ENCODE data around the gene AFTPH. TPM values are rescaled to one million over a fixed set of nuclear protein-coding genes. Genes with fewer than 3 reads are reported as not detected.

Gene AFTPH
- total RNA-seq, 1 donor from 2014 or later, result 16.0 TPM

- FAIRE-seq, result no peak
- H3K36me3 Mint-ChIP-seq (ENCODE audit: low read depth, unreplicated experiment), result peaks cover 9% of the 10 kb centered on the region
- H4K20me1 ChIP-seq (ENCODE audit: insufficient read depth, low read length), result peaks cover 86% of the 10 kb centered on the region
Measured at GRCh38 chr2:64640153-64641044, 116.3 kb downstream of the AFTPH start.

GRCh38 chr2:64641599-64641998 lies 117.5 kb downstream of the AFTPH start:
- Histone ChIP-seq H3K9ac (ENCODE audit: low read length) (no peak overlapping the region), H3K4me2 (ENCODE audit: low read length) (no peak overlapping the region), H4K20me1 (ENCODE audit: insufficient read depth, low read length) (peaks cover 82% of the 10 kb centered on the region), H3K9me3 (ENCODE audit: insufficient read depth, low read depth, low read length) (no peaks in the 10 kb centered on the region), H3K79me2 (ENCODE audit: insufficient read depth, low read length) (peaks cover 99% of the 10 kb centered on the region), H3K27me3 (ENCODE audit: insufficient read depth, low read length) (no peaks in the 10 kb centered on the region), H3K4me3 (ENCODE audit: insufficient read depth, low read depth, low read length) (no peak overlapping the region), H3K36me3 (ENCODE audit: insufficient read depth, low read length) (no peaks in the 10 kb centered on the region), H3K4me1 (ENCODE audit: insufficient read depth, low read length) (peaks cover 38% of the 10 kb centered on the region), H3K27ac (ENCODE audit: low read depth, low read length) (no peak overlapping the region), H2AFZ (ENCODE audit: low read depth, low read length) (no peak overlapping the region)
- H3K27ac Mint-ChIP-seq (ENCODE audit: unreplicated experiment), result peak overlapping the region; percentile 7
- peaks cover 78% of the 10 kb centered on the region for H3K4me1 Mint-ChIP-seq (ENCODE audit: low read depth, unreplicated experiment)
- H3K4me3 Mint-ChIP-seq (ENCODE audit: unreplicated experiment), result no peak overlapping the region
- H3K36me3 Mint-ChIP-seq (ENCODE audit: low read depth, unreplicated experiment), result peaks cover 3% of the 10 kb centered on the region
- FAIRE-seq (no peak), DNase-seq (ENCODE audit: low read depth) (no peak)
- H3K27me3 Mint-ChIP-seq (ENCODE audit: low read depth, unreplicated experiment), result no peaks in the 10 kb centered on the region
- H3K9me3 Mint-ChIP-seq (ENCODE audit: unreplicated experiment), result no peaks in the 10 kb centered on the region
- TF ChIP-seq, protein P1, sequence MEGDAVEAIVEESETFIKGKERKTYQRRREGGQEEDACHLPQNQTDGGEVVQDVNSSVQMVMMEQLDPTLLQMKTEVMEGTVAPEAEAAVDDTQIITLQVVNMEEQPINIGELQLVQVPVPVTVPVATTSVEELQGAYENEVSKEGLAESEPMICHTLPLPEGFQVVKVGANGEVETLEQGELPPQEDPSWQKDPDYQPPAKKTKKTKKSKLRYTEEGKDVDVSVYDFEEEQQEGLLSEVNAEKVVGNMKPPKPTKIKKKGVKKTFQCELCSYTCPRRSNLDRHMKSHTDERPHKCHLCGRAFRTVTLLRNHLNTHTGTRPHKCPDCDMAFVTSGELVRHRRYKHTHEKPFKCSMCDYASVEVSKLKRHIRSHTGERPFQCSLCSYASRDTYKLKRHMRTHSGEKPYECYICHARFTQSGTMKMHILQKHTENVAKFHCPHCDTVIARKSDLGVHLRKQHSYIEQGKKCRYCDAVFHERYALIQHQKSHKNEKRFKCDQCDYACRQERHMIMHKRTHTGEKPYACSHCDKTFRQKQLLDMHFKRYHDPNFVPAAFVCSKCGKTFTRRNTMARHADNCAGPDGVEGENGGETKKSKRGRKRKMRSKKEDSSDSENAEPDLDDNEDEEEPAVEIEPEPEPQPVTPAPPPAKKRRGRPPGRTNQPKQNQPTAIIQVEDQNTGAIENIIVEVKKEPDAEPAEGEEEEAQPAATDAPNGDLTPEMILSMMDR (IDR thresholded peaks at IDR 0.05; ENCODE audit: insufficient read depth, low read depth, low read length), result no peak
- no peak for TF ChIP-seq EZH2 (IDR thresholded peaks at IDR 0.05; ENCODE audit: insufficient read depth, low read length)

More at GRCh38 chr2:64640153-64641044, 116.3 kb downstream of the AFTPH start:
- Mint-ChIP-seq H3K4me1 (ENCODE audit: low read depth, unreplicated experiment) (peaks cover 71% of the 10 kb centered on the region), H3K27ac (ENCODE audit: unreplicated experiment) (peak overlapping the region; percentile 86), H3K4me3 (ENCODE audit: unreplicated experiment) (peak overlapping the region; percentile 64), H3K27me3 (ENCODE audit: low read depth, unreplicated experiment) (no peaks in the 10 kb centered on the region), H3K9me3 (ENCODE audit: unreplicated experiment) (no peaks in the 10 kb centered on the region)
- no peaks in the 10 kb centered on the region for H3K27me3 ChIP-seq (ENCODE audit: insufficient read depth, low read length)
- H2AFZ ChIP-seq (ENCODE audit: low read depth, low read length), result no peak overlapping the region
- H3K9me3 ChIP-seq (ENCODE audit: insufficient read depth, low read depth, low read length), result no peaks in the 10 kb centered on the region
- H3K79me2 ChIP-seq (ENCODE audit: insufficient read depth, low read length), result peaks cover 99% of the 10 kb centered on the region
- H3K4me3 ChIP-seq (ENCODE audit: insufficient read depth, low read depth, low read length), result no peak overlapping the region
- TF ChIP-seq, protein P1 (IDR thresholded peaks at IDR 0.05; ENCODE audit: insufficient read depth, low read depth, low read length), result no peak
- TF ChIP-seq EZH2 (IDR thresholded peaks at IDR 0.05; ENCODE audit: insufficient read depth, low read length), result no peak
- no peak overlapping the region for H3K4me2 ChIP-seq (ENCODE audit: low read length)
- no peak overlapping the region for H3K27ac ChIP-seq (ENCODE audit: low read depth, low read length)
- H3K9ac ChIP-seq (ENCODE audit: low read length), result no peak overlapping the region
- DNase-seq (ENCODE audit: low read depth), result no peak
- H3K4me1 ChIP-seq (ENCODE audit: insufficient read depth, low read length), result peaks cover 28% of the 10 kb centered on the region
- H3K36me3 ChIP-seq (ENCODE audit: insufficient read depth, low read length), result peaks cover 7% of the 10 kb centered on the region

Small RNA genes lying within 50 kb of the gene (microRNA-seq; reads per million reads assigned to microRNA genes)
- gene MIR4434, result not detected

Other genes starting within 250 kb of the AFTPH start
- 12.4 and 14.0 TPM in 2 replicates for gene LGALSL, start 70.2 kb upstream of the AFTPH start, total RNA-seq
- gene SERTAD2, start 129.6 kb downstream of the AFTPH start, total RNA-seq, result 39.9 and 42.2 TPM in 2 replicates

Data from astrocyte (in vitro differentiated cells and primary cell).